K562 (cell line): ENCODE data around the gene AIFM3. TPM values are rescaled to one million over a fixed set of nuclear protein-coding genes. Genes with fewer than 3 reads are reported as not detected.

ENCODE experiments used
- BDP1 ChIP-seq: IDR thresholded peaks from 3 replicates; pipeline ENCODE4 v1.6.1; 2011; ENCODE audit not compliant: insufficient read length, insufficient read depth
- C11orf30 ChIP-seq: fragments of 450-650 bp; IDR thresholded peaks from 2 replicates; pipeline ENCODE4 v1.6.1; 2016; ENCODE audit warnings: low read depth, mild to moderate bottlenecking
- CAMTA2 ChIP-seq: fragments of 250-450 bp; sonication (Bioruptor Pico); conservative IDR thresholded peaks from 2 replicates; pipeline ENCODE4 v1.5.1; 2022
- CREM ChIP-seq: IDR thresholded peaks from 2 replicates; pipeline ENCODE4 v1.6.1; 2014; ENCODE audit warnings: antibody characterized with exemption, low read depth
- HMG20B ChIP-seq: fragments of 250-450 bp; sonication (Bioruptor Pico); IDR thresholded peaks from 2 replicates; pipeline ENCODE4 v1.5.0; 2021; ENCODE audit warnings: mild to moderate bottlenecking
- NFIC ChIP-seq: fragments of 450-650 bp; IDR thresholded peaks from 2 replicates; pipeline ENCODE4 v1.6.1; 2017; ENCODE audit warnings: mild to moderate bottlenecking, inconsistent platforms
- NFIX ChIP-seq: fragments of 250-450 bp; sonication (Bioruptor Pico); IDR thresholded peaks from 2 replicates; pipeline ENCODE4 v1.4.0; 2020; ENCODE audit warnings: low read depth, mild to moderate bottlenecking, moderate library complexity
- NRF1 ChIP-seq, 2 experiments: fragments of 450-650 bp; IDR thresholded peaks in 1 of 2; conservative IDR thresholded peaks in 1 of 2; 2 replicates each; pipeline ENCODE4 v1.6.1; 2014; ENCODE audit warnings: mild to moderate bottlenecking in 2 of 2
- PTBP1 ChIP-seq: fragments of 200-400 bp; formaldehyde crosslinking; IDR thresholded peaks from 2 replicates; pipeline ENCODE4 v1.6.1; 2017; ENCODE audit warnings: low read depth, low read length
- RAD51 ChIP-seq: fragments of 450-650 bp; IDR thresholded peaks from 2 replicates; pipeline ENCODE4 v1.7.1; 2016; ENCODE audit warnings: low read depth, mild to moderate bottlenecking, borderline replicate concordance
- SMARCB1 ChIP-seq: IDR thresholded peaks from 2 replicates; pipeline ENCODE4 v1.6.1; 2011; ENCODE audit warnings: improper control_type of control experiment, low read depth; ENCODE audit not compliant: insufficient read length
- SRSF1 ChIP-seq: fragments of 200-400 bp; formaldehyde crosslinking; IDR thresholded peaks from 2 replicates; pipeline ENCODE4 v1.6.1; 2017; ENCODE audit warnings: mild to moderate bottlenecking, low read depth, low read length, moderate library complexity
- TAF9B ChIP-seq: fragments of 450-650 bp; IDR thresholded peaks from 2 replicates; pipeline ENCODE4 v1.6.1; 2018; ENCODE audit warnings: mild to moderate bottlenecking; ENCODE audit not compliant: partially characterized antibody
- U2AF1 ChIP-seq: fragments of 200-400 bp; formaldehyde crosslinking; optimal IDR thresholded peaks from 2 replicates; pipeline ENCODE3; 2017; ENCODE audit warnings: mild to moderate bottlenecking, low read depth, low read length, moderate library complexity
- ZC3H4 ChIP-seq: sonication (generic); formaldehyde crosslinking; IDR thresholded peaks from 2 replicates; pipeline ENCODE4 v1.9.0; 2021; ENCODE audit warnings: missing genetic modification reagents, borderline replicate concordance
- ZNF12 ChIP-seq: sonication (generic); formaldehyde crosslinking; IDR thresholded peaks from 2 replicates; pipeline ENCODE4 v1.4.0; 2020; ENCODE audit warnings: mild to moderate bottlenecking, missing genetic modification reagents
- ZNF274 ChIP-seq: IDR thresholded peaks from 2 replicates; pipeline ENCODE4 v1.6.1; 2011; ENCODE audit warnings: low read depth, mild to moderate bottlenecking, low read length, moderate library complexity, borderline replicate concordance
- ZNF589 ChIP-seq: fragments of 200-800 bp; sonication (Bioruptor generic); IDR thresholded peaks from 2 replicates; pipeline ENCODE4 v1.6.1; 2016; ENCODE audit warnings: low read depth, missing genetic modification characterization, missing compliant biosample characterization
- ZNF668 ChIP-seq: fragments of 250-450 bp; sonication (Bioruptor Pico); IDR thresholded peaks from 2 replicates; pipeline ENCODE4 v1.8.0; 2022; ENCODE audit warnings: mild to moderate bottlenecking, inconsistent platforms
- ZNF707 ChIP-seq: fragments of 250-450 bp; sonication (Bioruptor Pico); conservative IDR thresholded peaks from 2 replicates; pipeline ENCODE4 v1.8.0; 2022; ENCODE audit warnings: inconsistent platforms, mild to moderate bottlenecking, moderate library complexity
- polyA plus RNA-seq, 8 experiments: library from polyadenylated mRNA; depleted of rRNA in 4 of 8; stranded (reverse) in 5 of 8; unstranded in 3 of 8; fragments of >200 nt; fragmentation: Nextera tagmentation in 2 of 8; fragmentation: Illumina TruSeq in 1 of 8; extraction: Ambion mirVana in 2 of 8; extraction: Trizol in 1 of 8; gene quantifications; 2 replicates each; pipeline versions ENCODE4 v1.2.1 to v1.2.3, GENCODE V29; 2011 to 2014; ENCODE audit warnings: inconsistent platforms in 1 of 8, missing spikeins in 1 of 8
- total RNA-seq, 7 experiments: library from RNA; depleted of rRNA in 6 of 7; stranded (reverse); fragments of >200 nt in 6 of 7; fragmentation: Illumina TruSeq in 2 of 7; extraction: Trizol in 2 of 7; gene quantifications; 2 replicates each; pipeline versions ENCODE4 v1.2.1 to v1.2.3, GENCODE V29; 2011 to 2021; ENCODE audit warnings: low replicate concordance in 1 of 7
- TF ChIP-seq, protein P1 (sequence below): fragments of 450-650 bp; formaldehyde crosslinking; IDR thresholded peaks from 2 replicates; pipeline ENCODE4 v1.4.0; 2022; ENCODE audit warnings: mild to moderate bottlenecking, moderate library complexity
- TF ChIP-seq, protein P2 (sequence below): fragments of 250-450 bp; sonication (Bioruptor Pico); IDR thresholded peaks from 2 replicates; pipeline ENCODE4 v1.5.1; 2021; ENCODE audit warnings: mild to moderate bottlenecking
- TF ChIP-seq, protein P3 (sequence below), 2 experiments: fragments of 450-650 bp in 1 of 2; sonication (generic) in 1 of 2; formaldehyde crosslinking in 1 of 2; IDR thresholded peaks in 1 of 2; conservative IDR thresholded peaks in 1 of 2; 2 replicates each; pipeline versions ENCODE4 v1.6.1 to v1.8.1; 2016 to 2023; ENCODE audit warnings: mild to moderate bottlenecking in 2 of 2, moderate library complexity in 2 of 2, inconsistent platforms in 1 of 2, missing genetic modification reagents in 1 of 2
- TF ChIP-seq, protein P4 (sequence below): fragments of 450-650 bp; formaldehyde crosslinking; IDR thresholded peaks from 2 replicates; pipeline ENCODE4 v1.4.0; 2022; ENCODE audit warnings: missing genetic modification characterization
- TF ChIP-seq, protein P5 (sequence below): IDR thresholded peaks from 2 replicates; pipeline ENCODE4 v1.6.1; 2016; ENCODE audit warnings: missing genetic modification characterization, missing compliant biosample characterization

Gene AIFM3
- total and polyA plus RNA-seq, 9 of the 15 experiments (the other 6 are each of a cell fraction or from before 2014, with no cell fraction given): 0.03 to 0.20 (median 0.07) TPM; not detected in 1

DNA sequence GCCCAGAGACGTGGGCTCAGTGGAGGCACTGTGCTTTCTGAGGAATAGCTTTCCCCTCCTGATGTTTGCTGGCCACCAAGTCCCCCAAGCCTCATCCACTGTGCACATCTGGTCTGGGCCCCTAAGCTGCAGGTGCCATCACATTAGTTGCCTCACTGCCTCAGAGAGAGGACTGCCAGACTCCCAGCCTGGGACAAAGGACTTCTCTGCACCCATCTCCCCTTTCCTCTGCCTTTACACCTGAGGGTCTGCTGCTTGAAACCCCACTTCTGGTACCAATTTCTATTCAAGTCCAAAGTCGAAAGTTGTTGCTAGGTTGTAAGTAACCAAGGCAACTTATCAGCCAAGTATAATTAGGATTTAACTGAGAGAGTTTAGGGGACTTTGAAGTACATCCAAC is 11.4 kb downstream of the AIFM3 start (continued):
- TF ChIP-seq ZNF668 (CRISPR knock-in tag) (no peak), PTBP1 (no peak), BDP1 (no peak), SMARCB1 (no peak), ZC3H4 (CRISPR knock-in tag) (no peak), U2AF1 (no peak), NFIC (no peak), ZNF274 (no peak), HMG20B (CRISPR knock-in tag) (no peak), NFIX (CRISPR knock-in tag) (0 out of 2 replicates have a peak, but pooled peaks have one; percentile 15), SRSF1 (no peak), ZNF707 (CRISPR knock-in tag) (peak; percentile 100), C11orf30 (no peak), ZNF589 (CRISPR knock-in tag) (no peak), ZNF12 (CRISPR knock-in tag) (no peak), NRF1 (conservative IDR thresholded peaks at IDR 0.05 in 1 of 2, IDR thresholded peaks at IDR 0.05 in 1 of 2) (no peak), CREM (no peak), RAD51 (no peak), CAMTA2 (CRISPR knock-in tag) (no peak), TAF9B (no peak)
- TF ChIP-seq, protein P1, sequence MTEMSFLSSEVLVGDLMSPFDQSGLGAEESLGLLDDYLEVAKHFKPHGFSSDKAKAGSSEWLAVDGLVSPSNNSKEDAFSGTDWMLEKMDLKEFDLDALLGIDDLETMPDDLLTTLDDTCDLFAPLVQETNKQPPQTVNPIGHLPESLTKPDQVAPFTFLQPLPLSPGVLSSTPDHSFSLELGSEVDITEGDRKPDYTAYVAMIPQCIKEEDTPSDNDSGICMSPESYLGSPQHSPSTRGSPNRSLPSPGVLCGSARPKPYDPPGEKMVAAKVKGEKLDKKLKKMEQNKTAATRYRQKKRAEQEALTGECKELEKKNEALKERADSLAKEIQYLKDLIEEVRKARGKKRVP (CRISPR knock-in tag): 0 out of 2 replicates have a peak, but pooled peaks have one; percentile 19
- TF ChIP-seq, protein P2, sequence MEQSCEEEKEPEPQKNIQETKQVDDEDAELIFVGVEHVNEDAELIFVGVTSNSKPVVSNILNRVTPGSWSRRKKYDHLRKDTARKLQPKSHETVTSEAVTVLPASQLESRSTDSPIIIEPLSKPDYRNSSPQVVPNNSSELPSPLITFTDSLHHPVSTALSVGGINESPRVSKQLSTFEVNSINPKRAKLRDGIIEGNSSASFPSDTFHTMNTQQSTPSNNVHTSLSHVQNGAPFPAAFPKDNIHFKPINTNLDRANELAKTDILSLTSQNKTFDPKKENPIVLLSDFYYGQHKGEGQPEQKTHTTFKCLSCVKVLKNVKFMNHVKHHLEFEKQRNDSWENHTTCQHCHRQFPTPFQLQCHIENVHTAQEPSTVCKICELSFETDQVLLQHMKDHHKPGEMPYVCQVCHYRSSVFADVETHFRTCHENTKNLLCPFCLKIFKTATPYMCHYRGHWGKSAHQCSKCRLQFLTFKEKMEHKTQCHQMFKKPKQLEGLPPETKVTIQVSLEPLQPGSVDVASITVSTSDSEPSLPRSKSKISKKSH (CRISPR knock-in tag): no peak
- TF ChIP-seq, protein P3, sequence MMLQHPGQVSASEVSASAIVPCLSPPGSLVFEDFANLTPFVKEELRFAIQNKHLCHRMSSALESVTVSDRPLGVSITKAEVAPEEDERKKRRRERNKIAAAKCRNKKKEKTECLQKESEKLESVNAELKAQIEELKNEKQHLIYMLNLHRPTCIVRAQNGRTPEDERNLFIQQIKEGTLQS (IDR thresholded peaks at IDR 0.05): no peak
- TF ChIP-seq, protein P3 (CRISPR knock-in tag; conservative IDR thresholded peaks at IDR 0.05): no peak
- TF ChIP-seq, protein P4, sequence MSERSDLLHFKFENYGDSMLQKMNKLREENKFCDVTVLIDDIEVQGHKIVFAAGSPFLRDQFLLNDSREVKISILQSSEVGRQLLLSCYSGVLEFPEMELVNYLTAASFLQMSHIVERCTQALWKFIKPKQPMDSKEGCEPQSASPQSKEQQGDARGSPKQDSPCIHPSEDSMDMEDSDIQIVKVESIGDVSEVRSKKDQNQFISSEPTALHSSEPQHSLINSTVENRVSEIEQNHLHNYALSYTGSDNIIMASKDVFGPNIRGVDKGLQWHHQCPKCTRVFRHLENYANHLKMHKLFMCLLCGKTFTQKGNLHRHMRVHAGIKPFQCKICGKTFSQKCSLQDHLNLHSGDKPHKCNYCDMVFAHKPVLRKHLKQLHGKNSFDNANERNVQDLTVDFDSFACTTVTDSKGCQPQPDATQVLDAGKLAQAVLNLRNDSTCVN (CRISPR knock-in tag): no peak
- TF ChIP-seq, protein P5, sequence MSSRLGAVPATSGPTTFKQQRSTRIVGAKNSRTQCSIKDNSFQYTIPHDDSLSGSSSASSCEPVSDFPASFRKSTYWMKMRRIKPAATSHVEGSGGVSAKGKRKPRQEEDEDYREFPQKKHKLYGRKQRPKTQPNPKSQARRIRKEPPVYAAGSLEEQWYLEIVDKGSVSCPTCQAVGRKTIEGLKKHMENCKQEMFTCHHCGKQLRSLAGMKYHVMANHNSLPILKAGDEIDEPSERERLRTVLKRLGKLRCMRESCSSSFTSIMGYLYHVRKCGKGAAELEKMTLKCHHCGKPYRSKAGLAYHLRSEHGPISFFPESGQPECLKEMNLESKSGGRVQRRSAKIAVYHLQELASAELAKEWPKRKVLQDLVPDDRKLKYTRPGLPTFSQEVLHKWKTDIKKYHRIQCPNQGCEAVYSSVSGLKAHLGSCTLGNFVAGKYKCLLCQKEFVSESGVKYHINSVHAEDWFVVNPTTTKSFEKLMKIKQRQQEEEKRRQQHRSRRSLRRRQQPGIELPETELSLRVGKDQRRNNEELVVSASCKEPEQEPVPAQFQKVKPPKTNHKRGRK: no peak
